GM18502 (cell line): ENCODE data around the gene YAE1.

Experiments used
- ATAC-seq: cut with Tn5 transposase; IDR thresholded peaks from one replicate; pipeline ENCODE4 v1.9.1; 2021; ENCODE audit warnings: mild to moderate bottlenecking; ENCODE audit not compliant: unreplicated experiment, poor library complexity

The YAE1 gene

DNA sequence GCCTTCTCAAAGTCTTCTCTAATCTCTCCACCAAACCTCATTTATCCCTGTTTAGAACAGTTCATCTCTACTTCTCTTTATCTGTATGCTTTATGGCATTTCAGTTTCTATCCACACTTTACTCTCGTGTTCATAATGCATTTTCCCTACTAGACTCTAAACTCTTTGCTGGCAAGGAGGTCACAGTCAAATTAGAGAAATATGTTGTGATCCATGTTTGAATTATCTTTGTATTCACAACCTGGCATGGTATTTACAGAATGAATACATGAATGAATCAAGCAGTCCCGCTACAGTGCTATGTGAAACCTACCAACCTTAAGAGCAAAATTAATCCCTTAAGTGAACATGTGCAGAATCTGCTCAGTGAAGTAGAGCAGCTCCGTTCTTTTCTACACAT is 12.8 kb upstream of the YAE1 start:
- no peak for ATAC-seq

DNA sequence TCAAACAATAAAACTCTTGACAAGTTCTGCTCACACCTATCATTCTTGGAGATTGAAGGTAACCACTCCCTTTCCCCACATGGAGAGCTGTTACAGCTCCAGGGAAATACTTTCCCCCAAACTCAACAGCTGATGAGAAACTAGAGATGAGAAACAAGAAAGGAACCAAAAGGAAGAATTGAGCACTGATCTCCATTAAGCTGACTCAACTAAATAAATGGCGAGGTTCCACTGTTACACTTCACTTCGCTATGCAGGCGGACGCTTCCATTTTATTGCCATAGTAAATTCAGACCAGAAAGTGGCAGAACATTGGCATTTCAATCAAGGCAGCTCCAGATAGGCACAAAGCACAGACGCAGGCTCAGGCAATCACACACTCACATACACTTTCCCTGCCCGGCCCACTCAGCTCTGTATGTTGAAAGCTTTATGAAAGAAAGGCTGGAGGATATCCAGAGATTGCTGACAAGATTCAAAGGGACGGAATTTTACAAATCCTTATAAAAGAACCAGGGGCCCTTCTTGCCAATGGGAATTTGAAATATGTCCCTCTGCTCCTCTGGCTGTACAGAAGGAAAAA is 11.5 kb upstream of the YAE1 start:
- no peak for ATAC-seq

DNA sequence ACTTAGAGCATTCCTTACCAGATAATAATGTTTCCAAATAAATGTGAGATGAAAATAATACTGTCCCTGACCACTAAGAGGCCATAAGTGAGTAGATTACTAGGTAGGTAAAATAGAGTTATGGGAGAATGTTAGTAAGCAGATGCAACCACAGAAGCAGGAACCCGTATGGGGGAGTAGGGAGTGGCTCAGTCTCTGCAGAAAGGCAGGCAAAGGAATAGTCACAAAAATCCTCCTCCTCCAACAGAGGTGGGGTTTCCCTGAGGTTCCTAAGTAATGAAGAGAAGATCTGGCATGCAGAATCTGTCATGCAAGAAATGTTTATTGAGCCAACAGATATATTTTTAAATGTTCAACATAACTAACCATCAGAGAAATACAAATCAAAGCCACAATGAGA is 9.0 kb upstream of the YAE1 start:
- ATAC-seq = no peak

DNA sequence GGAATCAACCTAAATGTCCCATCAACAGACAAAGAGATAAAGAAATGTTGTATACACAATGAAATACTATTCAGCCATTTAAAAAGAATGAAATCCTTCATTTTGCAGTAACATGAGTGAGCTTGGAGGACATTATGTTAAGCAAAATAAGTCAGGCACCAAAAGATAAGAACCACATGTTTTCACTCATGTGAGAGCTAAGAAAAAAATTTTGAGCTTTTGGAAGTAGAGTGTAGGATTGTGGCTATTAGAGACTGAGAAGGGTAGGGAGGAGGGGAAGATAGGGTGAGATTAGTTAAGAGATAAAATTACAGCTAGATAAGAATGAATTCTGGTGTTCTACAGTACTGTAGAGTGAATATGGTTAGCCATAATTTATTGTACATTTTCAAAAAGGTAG is 8.3 kb upstream of the YAE1 start:
- ATAC-seq = no peak

DNA sequence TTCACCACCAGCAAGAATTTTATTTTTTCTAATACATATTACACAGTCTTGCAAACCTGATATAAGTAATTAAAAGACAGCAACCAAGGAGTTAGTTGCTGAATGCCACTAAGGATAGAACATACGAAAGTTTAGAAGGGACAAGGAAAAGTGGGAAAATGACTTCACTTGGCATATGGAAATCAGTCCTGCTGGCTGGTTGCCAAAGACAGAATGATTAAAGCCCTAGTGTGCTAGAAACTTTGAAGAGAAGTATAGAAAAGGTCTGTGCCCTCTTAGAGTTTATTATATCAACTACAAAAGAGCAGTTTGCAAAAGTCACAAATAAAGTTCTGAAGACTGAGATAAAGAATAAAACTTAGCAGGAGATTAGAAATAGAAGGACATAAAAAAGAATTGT is 5.8 kb upstream of the YAE1 start:
- ATAC-seq = no peak

DNA sequence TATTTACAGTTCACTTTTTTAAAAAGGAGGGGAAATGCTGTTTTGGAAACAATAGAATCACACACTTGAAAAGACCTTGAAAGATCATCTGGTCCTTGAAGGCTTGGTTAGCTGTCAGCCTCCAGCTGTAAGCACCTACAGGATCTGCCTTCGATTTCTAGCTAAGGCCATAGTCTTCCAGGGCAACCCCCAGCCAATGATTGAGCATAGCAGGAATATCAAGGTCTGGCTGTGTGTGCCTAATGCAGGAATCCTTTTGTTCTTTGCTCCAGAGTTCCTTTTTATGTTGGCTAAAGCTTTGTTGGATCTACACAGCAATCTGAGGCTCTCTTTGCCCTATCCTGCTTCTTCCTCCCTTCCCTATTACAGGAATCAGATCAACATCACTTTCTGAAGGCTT is 5.2 kb upstream of the YAE1 start:
- ATAC-seq = no peak

DNA sequence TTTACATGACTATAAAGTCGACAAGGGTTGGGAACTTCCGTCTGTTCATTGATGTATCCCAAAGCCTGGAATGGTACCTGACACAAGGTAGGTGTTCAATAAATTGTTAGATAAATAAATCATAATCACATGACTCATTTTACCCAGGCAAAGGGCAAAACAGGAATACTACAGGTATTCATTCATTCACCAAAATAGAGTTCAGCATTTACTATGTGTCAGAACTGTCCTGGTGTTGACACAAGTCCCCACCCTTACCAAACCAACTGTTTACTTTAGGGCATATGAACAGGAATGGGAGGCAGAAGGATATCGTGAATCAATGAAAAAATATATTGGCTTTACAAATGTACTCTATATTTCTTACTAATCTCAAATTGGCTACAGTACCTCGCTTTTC is 666 bp upstream of the YAE1 start:
- ATAC-seq = no peak

DNA sequence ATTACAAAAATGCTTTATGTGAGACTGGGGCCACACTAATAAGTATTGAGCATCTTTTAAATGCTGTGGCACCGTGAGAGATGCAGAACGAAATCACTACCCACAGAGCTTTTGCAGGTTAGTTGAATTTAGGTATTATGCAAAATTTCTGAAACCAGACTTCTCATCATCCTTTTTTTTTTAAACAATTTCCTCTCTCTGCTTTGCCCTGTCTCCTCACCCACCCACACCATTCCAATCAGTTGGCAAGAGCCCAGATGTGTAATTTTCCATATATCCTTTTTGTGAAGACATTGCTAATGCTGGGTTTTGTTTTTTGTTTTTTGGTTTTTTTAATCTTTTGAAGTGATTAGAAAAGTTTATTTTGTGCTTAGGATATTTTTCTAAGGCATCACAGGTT is 1.1 kb downstream of the YAE1 start:
- ATAC-seq = no peak

DNA sequence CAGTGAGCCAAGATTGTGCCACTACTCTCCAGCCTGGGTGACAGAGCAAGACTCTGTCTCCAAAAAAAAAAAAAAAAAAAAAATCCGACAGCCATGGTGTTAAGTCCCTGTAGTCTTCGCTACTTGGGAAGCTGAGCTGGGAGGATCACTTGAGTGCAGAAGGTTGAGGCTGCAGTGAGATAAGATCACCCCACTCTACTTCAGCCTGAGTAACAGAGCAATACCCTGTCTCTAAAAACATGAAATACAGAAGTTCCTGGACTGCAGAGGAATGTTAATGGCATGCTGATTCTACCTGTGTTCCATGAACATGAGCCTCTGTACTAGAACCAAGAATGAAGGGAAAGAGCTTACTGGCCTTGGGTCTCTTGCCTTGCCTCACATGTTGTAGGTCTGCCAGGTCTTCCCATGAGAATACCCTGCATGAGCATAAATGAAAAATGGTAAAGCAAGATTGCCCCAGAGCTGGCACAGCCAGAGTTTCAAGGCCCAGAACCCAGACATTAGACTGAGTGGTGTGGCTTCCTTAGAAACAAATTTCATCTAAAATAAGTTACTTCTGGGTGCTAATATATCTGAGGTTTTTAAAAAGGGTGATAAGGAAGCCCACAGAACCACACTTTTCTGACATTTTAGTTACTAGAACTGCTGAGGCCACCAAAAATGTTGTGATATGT is 8.6 kb downstream of the YAE1 start:
- no peak for ATAC-seq

DNA sequence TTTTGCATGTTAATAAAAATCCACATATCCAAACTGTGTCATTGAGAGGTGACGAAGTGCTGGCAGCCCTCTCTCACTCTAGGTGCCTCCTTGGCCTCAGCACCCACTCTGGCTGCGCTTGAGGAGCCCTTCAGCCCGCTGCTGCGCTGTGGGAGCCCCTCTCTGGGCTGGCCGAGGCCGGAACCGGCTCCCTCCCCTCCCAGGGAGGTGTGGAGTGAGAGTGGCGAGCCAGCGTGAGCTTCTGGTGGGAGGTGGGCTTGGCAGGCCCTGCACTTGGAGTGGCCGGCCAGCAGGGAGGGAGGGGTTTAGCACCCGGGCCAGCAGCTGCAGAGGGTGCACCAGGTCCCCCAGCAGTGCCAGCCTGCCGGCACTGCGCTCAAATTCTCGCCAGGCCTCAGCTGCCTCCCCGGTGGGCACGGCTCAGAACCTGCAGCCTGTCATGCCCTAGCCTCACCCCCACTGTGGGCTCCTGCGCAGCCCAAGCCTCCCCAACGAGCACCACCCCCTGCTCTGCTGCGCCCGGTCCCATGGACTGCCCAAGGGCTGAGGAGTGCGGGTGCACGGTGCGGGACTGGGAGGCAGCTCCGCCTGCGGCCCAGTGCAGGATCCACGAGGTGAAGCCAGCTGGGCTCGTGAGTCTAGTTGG is 11.1 kb downstream of the YAE1 start:
- ATAC-seq = no peak

DNA sequence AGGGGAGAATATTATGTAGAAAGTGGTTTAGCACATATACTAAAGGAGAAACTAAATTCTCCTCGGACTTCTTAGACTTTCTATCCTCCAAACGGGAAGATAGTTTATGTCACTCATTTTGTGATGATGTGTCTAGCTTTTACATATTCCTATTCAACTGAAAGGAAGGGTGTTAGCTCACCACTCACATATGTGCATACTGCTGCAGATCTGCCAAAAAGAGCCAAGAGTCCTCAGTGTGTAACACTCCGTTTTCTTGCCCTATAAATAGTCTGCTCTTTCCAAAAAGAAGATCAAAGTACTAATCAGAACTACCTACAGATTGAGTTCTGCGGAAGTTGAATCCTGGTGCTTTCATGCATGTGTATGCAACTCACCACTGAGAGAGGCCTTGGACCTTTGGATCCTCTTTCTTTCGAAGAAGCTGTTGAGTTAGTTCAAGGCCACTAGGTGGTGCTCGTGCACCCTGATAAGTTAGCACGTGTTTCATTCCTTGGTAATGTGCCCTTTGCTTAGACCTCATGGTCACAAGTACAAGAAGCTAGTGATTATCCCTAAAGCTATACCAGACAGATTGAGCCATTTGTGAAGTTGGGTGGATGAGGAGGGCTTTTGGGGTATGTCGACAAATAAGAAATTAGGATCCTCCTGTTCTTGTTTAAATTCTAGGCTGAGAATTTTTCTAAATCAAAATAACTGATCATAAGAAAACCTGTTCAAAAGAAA is 14.1 kb downstream of the YAE1 start:
- ATAC-seq = peak; percentile 91

DNA sequence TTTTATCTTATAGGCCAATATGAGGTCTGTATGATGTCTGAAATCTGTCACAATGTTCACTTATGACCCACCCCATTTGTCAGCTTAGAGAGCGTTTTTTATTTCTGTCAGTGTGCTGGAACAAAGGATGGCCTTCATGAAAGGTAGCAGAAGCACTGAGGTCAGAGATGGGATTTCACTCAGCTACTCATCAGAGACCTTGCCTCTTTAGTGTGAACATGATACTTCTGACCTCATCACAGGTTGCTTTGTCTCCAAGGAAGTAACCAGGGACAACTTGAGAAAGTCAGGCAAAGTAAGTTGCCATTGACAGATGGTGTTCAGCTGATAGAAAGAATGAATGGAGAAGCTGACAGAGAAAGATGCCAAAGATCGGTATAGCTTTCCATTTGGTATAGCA is 16.3 kb downstream of the YAE1 start:
- no peak for ATAC-seq

DNA sequence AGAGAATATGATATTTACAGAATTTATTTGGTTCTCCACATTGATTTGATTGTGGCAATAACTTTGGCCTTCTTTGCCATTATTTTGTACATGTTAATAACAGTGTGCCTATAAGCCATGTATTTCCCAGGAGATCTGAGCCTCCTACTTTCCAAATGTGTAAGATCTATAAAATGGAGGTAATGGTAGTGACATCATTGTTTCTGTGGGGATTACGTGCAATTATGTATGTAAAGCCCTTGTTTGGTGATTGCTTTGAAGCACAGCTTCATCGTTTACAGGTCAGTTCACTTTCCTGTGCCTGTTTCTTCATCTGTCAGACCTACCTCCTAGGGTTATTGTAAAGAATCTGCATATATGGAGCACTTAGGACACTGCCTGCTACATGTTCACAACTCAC is 17.3 kb downstream of the YAE1 start:
- no peak for ATAC-seq

DNA sequence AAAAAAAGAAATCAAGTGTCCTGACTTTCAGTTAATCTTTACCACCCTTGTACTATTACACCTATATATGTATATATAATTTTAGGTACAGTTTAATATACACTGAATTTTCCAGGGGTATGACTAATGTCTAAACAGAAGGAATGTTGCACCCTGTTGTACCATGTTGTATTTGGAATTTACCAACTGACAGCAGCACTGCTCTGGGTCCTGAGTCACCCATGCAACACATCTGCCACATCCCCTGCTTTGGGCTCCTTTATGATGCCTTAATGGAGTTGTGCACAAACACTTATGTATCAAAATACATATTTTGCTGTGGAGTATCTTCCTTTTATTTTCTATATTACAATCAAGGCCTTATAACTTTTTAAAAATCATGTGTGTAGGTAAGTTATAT is 21.2 kb downstream of the YAE1 start:
- ATAC-seq = no peak

DNA sequence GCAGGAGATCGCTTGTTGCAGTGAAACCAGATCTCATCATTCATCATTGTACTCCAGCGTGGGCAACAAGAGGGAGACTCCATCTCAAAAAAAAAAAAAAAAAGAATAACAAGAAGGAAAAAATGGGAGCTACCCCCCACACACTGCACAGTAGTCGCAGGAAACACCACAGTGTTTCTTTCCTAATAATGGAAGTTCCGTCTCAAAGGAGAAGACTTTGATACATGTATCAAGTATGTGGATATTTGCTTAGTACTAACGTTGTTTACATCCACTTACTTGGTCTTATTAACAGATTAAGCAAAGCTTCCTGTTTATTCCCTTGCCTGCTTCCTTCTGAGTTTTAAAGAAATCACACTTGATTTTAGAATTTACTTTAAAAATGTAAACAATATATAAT is 22.2 kb downstream of the YAE1 start:
- ATAC-seq = no peak

DNA sequence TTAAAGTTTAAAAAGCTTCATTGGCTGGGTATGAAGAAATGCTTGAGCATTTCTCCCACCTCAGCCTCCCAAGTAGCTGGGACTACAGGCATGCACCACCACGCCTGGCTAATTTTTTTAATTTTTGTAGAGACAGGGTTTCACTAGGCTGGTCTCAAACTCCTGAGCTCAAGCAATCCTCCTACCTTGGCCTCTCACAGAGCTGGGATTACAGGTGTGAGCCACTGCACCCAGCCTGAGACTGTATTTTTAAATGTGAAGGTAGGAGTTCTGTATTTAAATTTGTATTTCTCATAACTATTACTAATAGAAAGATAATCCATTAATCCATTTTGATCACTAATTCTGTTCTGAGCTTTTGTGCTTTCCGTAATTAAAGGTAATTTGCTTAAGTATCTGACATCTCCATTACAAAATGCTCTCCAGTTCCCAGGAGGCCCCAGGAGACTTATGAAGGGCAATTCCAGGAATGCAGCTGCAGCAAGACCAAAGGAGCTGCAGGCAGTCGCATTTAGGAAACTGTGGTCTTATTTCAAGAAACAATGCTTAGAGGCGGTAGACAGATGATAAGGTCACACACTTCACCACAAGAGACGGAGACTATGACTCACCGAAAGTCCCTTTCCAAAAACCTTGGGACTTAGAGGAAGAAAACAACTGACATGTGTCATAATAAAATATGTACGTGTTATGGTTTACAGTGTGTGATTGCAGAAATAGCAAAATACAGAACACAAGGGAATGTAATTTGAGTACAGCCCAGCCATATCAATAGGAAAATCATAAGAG is 23.3 kb downstream of the YAE1 start:
- ATAC-seq = peak; percentile 96

DNA sequence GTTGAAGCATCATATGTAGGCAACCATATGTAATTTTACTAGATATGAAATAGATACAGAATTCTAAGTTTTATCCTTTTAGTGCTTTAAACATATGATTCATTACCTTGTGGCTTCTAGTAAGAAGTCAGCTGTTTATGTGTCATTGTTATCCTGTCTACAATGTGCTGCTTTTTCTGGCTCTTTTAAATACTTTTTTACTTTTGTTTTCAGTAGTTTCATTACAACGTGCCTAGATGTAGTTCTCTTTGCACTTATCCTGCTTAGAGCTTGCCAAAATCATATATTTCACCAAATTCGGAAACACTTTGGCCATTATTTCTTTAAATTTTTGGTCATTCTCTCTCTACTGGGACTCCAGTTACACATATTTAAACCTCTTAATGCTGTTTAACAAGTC is 26.4 kb downstream of the YAE1 start:
- ATAC-seq = no peak

DNA sequence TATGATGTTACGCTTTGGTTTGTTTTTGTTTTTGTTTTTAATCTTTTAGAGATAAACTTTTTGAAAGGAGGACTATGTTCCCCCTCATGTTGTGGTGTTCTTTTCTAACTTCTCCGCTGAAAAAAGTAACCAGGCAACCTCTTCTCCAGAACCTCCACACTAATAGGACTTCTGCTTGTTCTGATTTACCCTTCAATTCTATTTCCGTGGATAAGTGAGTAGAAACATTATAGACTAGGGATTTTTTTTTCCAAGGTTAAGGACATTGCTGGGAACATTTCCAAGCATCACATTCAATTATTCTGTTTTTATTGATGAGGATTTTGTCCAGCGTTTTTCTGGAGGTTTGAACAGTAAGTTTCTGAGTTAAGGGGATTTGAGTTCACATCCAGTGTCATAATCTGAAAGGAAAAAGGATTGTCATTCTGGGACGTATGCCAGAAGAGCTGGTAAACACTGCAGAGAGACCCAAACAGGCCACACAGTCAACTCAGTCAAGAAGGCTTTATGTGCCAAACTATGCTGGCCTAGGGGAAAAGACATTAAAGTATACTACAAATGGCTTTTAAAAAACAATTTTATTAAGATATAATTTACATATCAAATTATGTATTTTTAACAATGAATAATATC is 28.9 kb downstream of the YAE1 start:
- ATAC-seq = no peak

DNA sequence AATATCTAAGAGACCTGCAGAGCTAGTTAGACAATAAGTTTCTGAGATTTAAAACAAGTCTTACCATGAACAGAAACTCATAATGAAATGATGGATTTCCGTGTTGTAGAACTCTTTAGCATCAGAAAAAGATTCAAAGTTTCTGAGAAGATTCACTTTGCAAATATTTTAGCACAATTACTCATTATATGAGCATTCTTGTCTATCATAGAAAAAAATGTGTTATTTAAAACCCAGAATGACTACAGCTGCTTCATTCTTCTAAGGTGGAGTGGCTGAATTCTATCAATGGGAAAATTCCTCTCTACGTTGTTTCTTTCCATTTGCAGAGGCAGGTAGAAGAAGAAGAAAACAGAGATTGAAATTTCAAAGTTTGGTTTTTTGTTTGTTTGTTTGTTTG is 36.1 kb downstream of the YAE1 start:
- ATAC-seq = no peak

DNA sequence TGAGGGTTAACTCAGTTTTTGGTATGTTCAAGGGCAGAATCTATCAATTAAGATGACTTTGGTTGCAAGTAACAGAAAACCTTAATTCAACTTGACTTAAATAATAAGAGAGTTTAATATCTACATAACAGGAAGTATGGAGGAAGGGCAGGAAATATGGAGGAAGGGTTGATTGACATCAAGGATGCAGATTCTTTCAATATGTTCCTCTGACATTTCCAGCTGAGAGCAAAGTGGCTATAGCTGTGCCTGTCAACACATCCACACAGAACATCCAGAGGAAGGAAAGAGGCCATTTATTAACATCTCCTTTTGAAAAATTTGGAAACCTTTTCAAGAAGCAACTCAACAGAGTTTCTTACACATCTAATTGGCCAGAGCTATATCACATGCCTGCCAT is 37.7 kb downstream of the YAE1 start:
- no peak for ATAC-seq
